Liver (tissue), 9 donors: ENCODE data around the gene CERS4. TPM values are rescaled to one million over a fixed set of nuclear protein-coding genes. Genes with fewer than 3 reads are reported as not detected.

Experiments used
- DNase-seq: peaks from one replicate; pipeline ENCODE4 v3.0.0-alpha.2; 2017; ENCODE audit warnings: low spot score
- H3K27ac ChIP-seq, 2 donors: one replicate each; pipeline ENCODE4 v1.7.0; 2013; ENCODE audit warnings: inconsistent platforms in 2 of 2, low read length in 2 of 2, control low read depth in 1 of 2, low read depth in 1 of 2, mild to moderate bottlenecking in 1 of 2
- H3K27me3 ChIP-seq, 4 donors: one replicate each; pipeline versions ENCODE4 v1.6.1 to v1.7.0; 2013; ENCODE audit warnings: low read length in 3 of 4, inconsistent platforms in 1 of 4, mild to moderate bottlenecking in 1 of 4, moderate library complexity in 1 of 4; ENCODE audit not compliant: control insufficient read depth in 4 of 4, insufficient read depth in 4 of 4
- H3K36me3 ChIP-seq, 4 donors: one replicate each; pipeline versions ENCODE4 v1.6.1 to v1.7.0; 2013; ENCODE audit warnings: low read length in 3 of 4, mild to moderate bottlenecking in 3 of 4, low read depth in 1 of 4, moderate library complexity in 1 of 4; ENCODE audit not compliant: control insufficient read depth in 4 of 4, insufficient read depth in 3 of 4
- H3K4me1 ChIP-seq, 4 donors: one replicate each; pipeline versions ENCODE4 v1.6.1 to v1.7.0; 2013; ENCODE audit warnings: low read length in 3 of 4, mild to moderate bottlenecking in 3 of 4, moderate library complexity in 1 of 4; ENCODE audit not compliant: control insufficient read depth in 4 of 4, insufficient read depth in 4 of 4
- H3K4me3 ChIP-seq, 3 donors: one replicate each; pipeline versions ENCODE4 v1.6.1 to v1.7.0; 2013; ENCODE audit warnings: low read length in 3 of 3, control low read depth in 1 of 3, low read depth in 1 of 3, mild to moderate bottlenecking in 1 of 3
- H3K9ac ChIP-seq, 2 donors: one replicate each; pipeline ENCODE4 v1.7.0; 2013; ENCODE audit warnings: low read length in 2 of 2, mild to moderate bottlenecking in 2 of 2, moderate library complexity in 2 of 2, control low read depth in 1 of 2, low read depth in 1 of 2
- H3K9me3 ChIP-seq, 4 donors: one replicate each; pipeline versions ENCODE4 v1.6.1 to v1.7.0; 2013; ENCODE audit warnings: low read length in 3 of 4; ENCODE audit not compliant: control insufficient read depth in 4 of 4
- CTCF ChIP-seq: fragments of 150-350 bp; IDR thresholded peaks from 2 replicates; pipeline ENCODE4 v1.5.1; 2017; ENCODE audit warnings: improper control_type of control experiment, low read depth, low read length; ENCODE audit not compliant: missing input control
- EGR1 ChIP-seq, 2 donors: IDR thresholded peaks; 2 replicates each; pipeline ENCODE4 v1.6.1; 2016 to 2018; ENCODE audit warnings: antibody characterized with exemption in 2 of 2, low read depth in 2 of 2
- FOXA1 ChIP-seq: IDR thresholded peaks from 2 replicates; pipeline ENCODE4 v1.6.1; 2016; ENCODE audit warnings: antibody characterized with exemption
- FOXA2 ChIP-seq: IDR thresholded peaks from 2 replicates; pipeline ENCODE4 v1.6.1; 2016; ENCODE audit warnings: antibody characterized with exemption
- HNF4A ChIP-seq, 2 donors: conservative IDR thresholded peaks; 2 replicates each; pipeline ENCODE4 v1.6.1; 2016; ENCODE audit warnings: antibody characterized with exemption in 2 of 2, mild to moderate bottlenecking in 2 of 2
- HNF4G ChIP-seq: IDR thresholded peaks from 2 replicates; pipeline ENCODE4 v1.6.1; 2016; ENCODE audit warnings: antibody characterized with exemption
- JUND ChIP-seq, 2 donors: IDR thresholded peaks; 2 replicates each; pipeline ENCODE4 v1.6.1; 2016; ENCODE audit warnings: antibody characterized with exemption in 2 of 2
- NR2F2 ChIP-seq: IDR thresholded peaks from 2 replicates; pipeline ENCODE4 v1.6.1; 2016; ENCODE audit warnings: antibody characterized with exemption
- RAD21 ChIP-seq, 2 donors: IDR thresholded peaks; 2 replicates each; pipeline ENCODE4 v1.6.1; 2016; ENCODE audit warnings: antibody characterized with exemption in 2 of 2, mild to moderate bottlenecking in 2 of 2
- RXRA ChIP-seq, 2 donors: IDR thresholded peaks; 2 replicates each; pipeline ENCODE4 v1.6.1; 2017 to 2018; ENCODE audit warnings: antibody characterized with exemption in 2 of 2, mild to moderate bottlenecking in 1 of 2
- SP1 ChIP-seq: IDR thresholded peaks from 2 replicates; pipeline ENCODE4 v1.6.1; 2018; ENCODE audit warnings: antibody characterized with exemption, mild to moderate bottlenecking
- TAF1 ChIP-seq: conservative IDR thresholded peaks from 2 replicates; pipeline ENCODE4 v1.6.1; 2016; ENCODE audit warnings: antibody characterized with exemption, mild to moderate bottlenecking
- YY1 ChIP-seq: IDR thresholded peaks from 2 replicates; pipeline ENCODE4 v1.6.1; 2016; ENCODE audit warnings: antibody characterized with exemption, mild to moderate bottlenecking
- WGBS: extraction: QIAGEN DNeasy Blood & Tissue Kit; methylation state at CpG from one replicate; pipeline ENCODE4 v1.1.7; 2013; 5-methylcytosine and 5-hydroxymethylcytosine counted together
- polyA plus RNA-seq, 2 donors: library from polyadenylated mRNA; stranded (reverse) in 1 of 2; unstranded in 1 of 2; fragments of 200-250 nt in 1 of 2; fragments of >200 nt in 1 of 2; fragmentation: Nextera tagmentation in 1 of 2; extraction: Ambion mirVana in 1 of 2; gene quantifications; one replicate each; pipeline versions ENCODE4 v1.2.1 to v1.2.3, GENCODE V29; 2013 to 2015
- total RNA-seq, 2 donors: library from RNA; depleted of rRNA; stranded (reverse); fragments of >200 nt; gene quantifications; one replicate each; pipeline ENCODE4 v1.2.3, GENCODE V29; 2014
- TF ChIP-seq, protein P1 (sequence below): IDR thresholded peaks from 2 replicates; pipeline ENCODE4 v1.6.1; 2016; ENCODE audit warnings: antibody characterized with exemption
- TF ChIP-seq, protein P2 (sequence below): IDR thresholded peaks from 2 replicates; pipeline ENCODE4 v1.6.1; 2016; ENCODE audit warnings: antibody characterized with exemption
- TF ChIP-seq, protein P3 (sequence below): IDR thresholded peaks from 2 replicates; pipeline ENCODE4 v1.6.1; 2016; ENCODE audit warnings: antibody characterized with exemption
- donor health status: healthy.
- donor health status: healthy.
- donor health status: healthy.
- donor health status: healthy.
- donor health status: healthy.

Gene CERS4
- total and polyA plus RNA-seq, 4 donors = 42.7 to 65.1 (median 56.4) TPM

DNA sequence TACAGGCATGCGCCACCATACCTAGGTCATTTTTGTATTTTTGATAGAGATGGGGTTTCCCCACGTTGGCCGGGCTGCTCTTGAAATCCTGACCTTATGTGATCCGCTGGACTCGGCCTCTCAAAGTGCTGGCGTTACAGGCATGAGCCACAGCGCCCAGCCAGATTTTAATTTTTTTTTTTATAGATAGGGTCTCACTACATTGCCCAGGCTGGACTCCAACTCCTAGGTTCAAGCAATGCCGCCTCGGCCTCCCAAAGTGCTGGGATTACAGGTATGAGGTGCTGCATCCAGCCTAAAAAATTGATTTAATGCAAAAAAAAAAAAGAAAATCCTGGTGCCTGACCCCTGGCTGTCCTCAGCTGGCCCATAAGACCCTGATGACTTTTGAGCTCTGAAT, 24.9 kb upstream of the CERS4 start:
- no peaks in the 10 kb centered on the region for H3K27me3 ChIP-seq
- H3K4me3 ChIP-seq = no peak overlapping the region
- no peak for DNase-seq
- H3K9ac ChIP-seq = no peak overlapping the region
- no peak overlapping the region for H3K27ac ChIP-seq
- TF ChIP-seq SP1 (no peak), HNF4G (no peak), RXRA (IDR thresholded peaks at IDR 0.05) (no peak), TAF1 (no peak), YY1 (no peak), RAD21 (IDR thresholded peaks at IDR 0.05) (no peak), FOXA1 (no peak), CTCF (no peak), JUND (IDR thresholded peaks at IDR 0.05) (no peak), EGR1 (IDR thresholded peaks at IDR 0.05; ENCODE audit: low read depth in 2 of 2) (no peak), NR2F2 (no peak), FOXA2 (no peak)
- TF ChIP-seq, protein P1, sequence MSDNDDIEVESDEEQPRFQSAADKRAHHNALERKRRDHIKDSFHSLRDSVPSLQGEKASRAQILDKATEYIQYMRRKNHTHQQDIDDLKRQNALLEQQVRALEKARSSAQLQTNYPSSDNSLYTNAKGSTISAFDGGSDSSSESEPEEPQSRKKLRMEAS = no peak
- TF ChIP-seq, protein P2, sequence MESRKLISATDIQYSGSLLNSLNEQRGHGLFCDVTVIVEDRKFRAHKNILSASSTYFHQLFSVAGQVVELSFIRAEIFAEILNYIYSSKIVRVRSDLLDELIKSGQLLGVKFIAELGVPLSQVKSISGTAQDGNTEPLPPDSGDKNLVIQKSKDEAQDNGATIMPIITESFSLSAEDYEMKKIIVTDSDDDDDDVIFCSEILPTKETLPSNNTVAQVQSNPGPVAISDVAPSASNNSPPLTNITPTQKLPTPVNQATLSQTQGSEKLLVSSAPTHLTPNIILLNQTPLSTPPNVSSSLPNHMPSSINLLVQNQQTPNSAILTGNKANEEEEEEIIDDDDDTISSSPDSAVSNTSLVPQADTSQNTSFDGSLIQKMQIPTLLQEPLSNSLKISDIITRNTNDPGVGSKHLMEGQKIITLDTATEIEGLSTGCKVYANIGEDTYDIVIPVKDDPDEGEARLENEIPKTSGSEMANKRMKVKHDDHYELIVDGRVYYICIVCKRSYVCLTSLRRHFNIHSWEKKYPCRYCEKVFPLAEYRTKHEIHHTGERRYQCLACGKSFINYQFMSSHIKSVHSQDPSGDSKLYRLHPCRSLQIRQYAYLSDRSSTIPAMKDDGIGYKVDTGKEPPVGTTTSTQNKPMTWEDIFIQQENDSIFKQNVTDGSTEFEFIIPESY = no peak
- TF ChIP-seq, protein P3, sequence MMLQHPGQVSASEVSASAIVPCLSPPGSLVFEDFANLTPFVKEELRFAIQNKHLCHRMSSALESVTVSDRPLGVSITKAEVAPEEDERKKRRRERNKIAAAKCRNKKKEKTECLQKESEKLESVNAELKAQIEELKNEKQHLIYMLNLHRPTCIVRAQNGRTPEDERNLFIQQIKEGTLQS = no peak
- no peaks in the 10 kb centered on the region for H3K9me3 ChIP-seq
- peaks cover 0 to 5% (median 4%) of the 10 kb centered on the region in 4 donors for H3K4me1 ChIP-seq
- 63% methylated on average over 9 of the region's 9 CpGs for WGBS
- H3K36me3 ChIP-seq = no peaks in the 10 kb centered on the region

- Histone ChIP-seq H3K4me3 (no peak overlapping the region), H3K27ac (no peak overlapping the region), H3K27me3 (no peaks in the 10 kb centered on the region), H3K9me3 (no peaks in the 10 kb centered on the region), H3K36me3 (no peaks in the 10 kb centered on the region), H3K4me1 (peaks cover 0 to 5% (median 4%) of the 10 kb centered on the region in 4 donors), H3K9ac (no peak overlapping the region)
- 82% methylated on average over 5 of the region's 5 CpGs for whole genome bisulfite sequencing
- TF ChIP-seq SP1 (no peak), HNF4A (conservative IDR thresholded peaks at IDR 0.05) (peak in 1 of 2 donors; percentile 41), RXRA (IDR thresholded peaks at IDR 0.05) (peak in 1 of 2 donors; percentile 46)
- DNase-seq = no peak
Measured at GRCh38 chr19:8185343-8186068, 23.7 kb upstream of the CERS4 start.
